ENCODE data around the gene MYL6. TPM values are rescaled to one million over a fixed set of nuclear protein-coding genes. Genes with fewer than 3 reads are reported as not detected.
"Not testable (repeated sequence)": the region's sequence is repeated elsewhere in the genome, so short reads cannot be mapped to it uniquely, and the experiment has no call there.

The MYL6 gene
- total RNA-seq, 2 experiments from 2014 or later: 751 to 777 TPM

- H3K27ac Mint-ChIP-seq: no peak overlapping the region
- H3K4me1 Mint-ChIP-seq: peaks cover 42% of the 10 kb centered on the region
- H3K36me3 Mint-ChIP-seq: peaks cover 30% of the 10 kb centered on the region
- H3K27me3 Mint-ChIP-seq: no peaks in the 10 kb centered on the region
- no peak for DNase-seq
- no peaks in the 10 kb centered on the region for H3K9me3 Mint-ChIP-seq
- no peak overlapping the region for H3K4me3 Mint-ChIP-seq
Measured at GRCh38 chr12:56146492-56147460, 11.4 kb upstream of the MYL6 start.

DNA sequence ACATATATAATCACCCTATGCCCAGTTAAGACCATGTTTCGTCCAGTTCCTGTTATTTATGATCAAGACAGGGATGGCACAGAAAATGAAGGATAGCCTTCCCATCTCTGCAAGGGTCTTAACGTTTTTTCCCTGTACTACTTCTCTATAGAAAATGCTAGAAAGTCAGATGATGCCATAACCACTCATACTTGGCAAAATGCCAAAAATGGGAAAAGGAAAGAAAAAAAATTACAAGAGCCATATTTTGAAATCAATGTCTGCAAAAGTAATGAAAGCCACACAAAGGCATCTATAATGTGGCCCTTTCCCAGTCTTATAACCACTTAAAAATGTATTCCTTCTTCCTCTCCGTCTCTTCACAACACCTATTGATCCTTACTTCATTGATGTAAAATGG lies 7.6 kb upstream of the MYL6 start:
- no peaks in the 10 kb centered on the region for H3K9me3 Mint-ChIP-seq
- no peak for DNase-seq
- peaks cover 5% of the 10 kb centered on the region for H3K36me3 Mint-ChIP-seq
- peak overlapping the region; percentile 88 for H3K4me3 Mint-ChIP-seq
- peaks cover 31% of the 10 kb centered on the region for H3K4me1 Mint-ChIP-seq
- peak overlapping the region; percentile 76 for H3K27ac Mint-ChIP-seq
- H3K27me3 Mint-ChIP-seq: no peaks in the 10 kb centered on the region

GRCh38 chr12:56151672-56152131 lies 6.5 kb upstream of the MYL6 start:
- peak overlapping the region; percentile 98 for H3K27ac Mint-ChIP-seq

GRCh38 chr12:56152132-56152755 lies 5.9 kb upstream of the MYL6 start, which contains the start of gene MYL6B:
MYL6B (plus strand) TSS chr12:56152587; CDS start chr12:56153919, 1,332 bp downstream.
- H3K4me1 Mint-ChIP-seq: peaks cover 28% of the 10 kb centered on the region
- H3K27ac Mint-ChIP-seq: peak within 1 kb of the TSS; percentile 98
- H3K4me3 Mint-ChIP-seq: peak within 1 kb of the TSS; percentile 88
- peaks cover 13% of the 10 kb centered on the region for H3K36me3 Mint-ChIP-seq
- H3K9me3 Mint-ChIP-seq: no peaks in the 10 kb centered on the region
- DNase-seq: peak; percentile 96
- no peaks in the 10 kb centered on the region for H3K27me3 Mint-ChIP-seq

More at GRCh38 chr12:56151672-56152131, 6.5 kb upstream of the MYL6 start:
- DNase-seq: peak; percentile 75
- no peaks in the 10 kb centered on the region for H3K9me3 Mint-ChIP-seq
- no peaks in the 10 kb centered on the region for H3K27me3 Mint-ChIP-seq
- peaks cover 11% of the 10 kb centered on the region for H3K36me3 Mint-ChIP-seq
- H3K4me1 Mint-ChIP-seq: peaks cover 29% of the 10 kb centered on the region
- H3K4me3 Mint-ChIP-seq: peak overlapping the region; percentile 88

GRCh38 chr12:56152756-56153677 lies 5.1 kb upstream of the MYL6 start:
- H3K27ac Mint-ChIP-seq: peak overlapping the region; percentile 98
- H3K27me3 Mint-ChIP-seq: no peaks in the 10 kb centered on the region
- no peak for DNase-seq
- H3K9me3 Mint-ChIP-seq: no peaks in the 10 kb centered on the region
- peaks cover 33% of the 10 kb centered on the region for H3K4me1 Mint-ChIP-seq
- H3K4me3 Mint-ChIP-seq: peak overlapping the region; percentile 88
- peaks cover 15% of the 10 kb centered on the region for H3K36me3 Mint-ChIP-seq

GRCh38 chr12:56153678-56154065 lies 4.5 kb upstream of the MYL6 start:
- no peaks in the 10 kb centered on the region for H3K27me3 Mint-ChIP-seq
- H3K4me1 Mint-ChIP-seq: peaks cover 33% of the 10 kb centered on the region
- no peaks in the 10 kb centered on the region for H3K9me3 Mint-ChIP-seq
- H3K36me3 Mint-ChIP-seq: peaks cover 21% of the 10 kb centered on the region
- no peak for DNase-seq
- peak overlapping the region; percentile 88 for H3K4me3 Mint-ChIP-seq
- H3K27ac Mint-ChIP-seq: no peak overlapping the region

DNA sequence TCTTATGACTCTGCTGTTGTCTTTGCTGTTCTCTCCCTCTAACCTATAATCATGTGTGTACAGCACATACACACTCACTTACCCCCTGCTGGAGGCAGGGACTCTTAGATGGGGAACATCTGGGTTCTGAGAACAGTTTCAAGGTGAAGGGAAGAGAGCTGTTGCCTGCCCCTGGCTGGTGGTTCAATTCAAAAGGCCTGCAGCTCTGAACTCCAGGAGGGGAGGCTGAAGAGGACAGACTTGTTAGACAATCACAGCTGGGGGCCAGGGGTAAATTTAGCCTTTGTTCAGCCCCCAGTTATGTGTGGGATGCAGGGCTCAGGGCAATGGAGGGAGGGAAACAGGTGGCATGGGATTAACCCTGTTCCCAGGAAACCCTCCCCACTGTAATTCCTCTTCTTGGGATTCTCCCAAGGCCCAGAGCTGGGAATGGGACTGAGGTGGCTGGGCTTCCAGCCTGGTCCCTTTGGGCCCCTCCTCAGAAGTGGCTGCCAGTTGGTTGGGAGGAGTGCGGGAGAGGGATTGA lies 3.9 kb upstream of the MYL6 start:
- Mint-ChIP-seq H3K4me3 (no peak overlapping the region), H3K4me1 (peaks cover 38% of the 10 kb centered on the region), H3K36me3 (peaks cover 27% of the 10 kb centered on the region), H3K27me3 (no peaks in the 10 kb centered on the region), H3K9me3 (no peaks in the 10 kb centered on the region), H3K27ac (no peak overlapping the region)
- no peak for DNase-seq

- H3K36me3 Mint-ChIP-seq: peaks cover 32% of the 10 kb centered on the region
- no peak for DNase-seq
- H3K9me3 Mint-ChIP-seq: no peaks in the 10 kb centered on the region
- no peak overlapping the region for H3K4me3 Mint-ChIP-seq
- H3K27ac Mint-ChIP-seq: no peak overlapping the region
- no peaks in the 10 kb centered on the region for H3K27me3 Mint-ChIP-seq
- H3K4me1 Mint-ChIP-seq: peaks cover 41% of the 10 kb centered on the region
Measured at GRCh38 chr12:56154818-56155217, 3.3 kb upstream of the MYL6 start.

DNA sequence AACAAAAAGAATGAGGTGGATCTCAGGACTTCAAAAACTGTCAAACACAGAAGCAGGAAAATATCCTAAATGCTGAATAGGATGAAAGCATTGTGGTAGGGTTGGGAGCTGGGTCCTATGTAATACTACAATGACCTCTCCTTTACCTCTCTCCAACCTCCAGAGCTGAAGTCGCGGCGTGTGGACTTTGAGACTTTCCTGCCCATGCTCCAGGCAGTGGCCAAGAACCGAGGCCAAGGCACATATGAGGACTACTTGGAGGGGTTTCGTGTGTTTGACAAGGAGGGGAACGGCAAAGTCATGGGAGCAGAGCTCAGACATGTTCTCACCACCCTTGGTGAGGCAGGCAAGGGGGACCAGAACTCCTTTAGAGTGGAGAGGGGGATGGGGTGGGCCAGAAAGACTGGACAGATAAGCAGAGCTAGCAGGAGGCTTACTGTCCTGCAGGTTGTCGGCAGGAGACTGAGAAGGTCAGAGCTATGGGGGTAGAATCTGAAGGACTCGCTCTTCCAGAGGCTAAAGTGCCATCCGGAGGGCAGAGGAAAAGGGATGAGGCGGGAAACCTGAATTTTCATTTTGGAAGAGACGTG lies 2.8 kb upstream of the MYL6 start:
- Mint-ChIP-seq H3K27ac (no peak overlapping the region), H3K36me3 (peaks cover 38% of the 10 kb centered on the region), H3K27me3 (no peaks in the 10 kb centered on the region), H3K4me1 (peaks cover 42% of the 10 kb centered on the region), H3K9me3 (no peaks in the 10 kb centered on the region), H3K4me3 (no peak overlapping the region)
- no peak for DNase-seq

DNA sequence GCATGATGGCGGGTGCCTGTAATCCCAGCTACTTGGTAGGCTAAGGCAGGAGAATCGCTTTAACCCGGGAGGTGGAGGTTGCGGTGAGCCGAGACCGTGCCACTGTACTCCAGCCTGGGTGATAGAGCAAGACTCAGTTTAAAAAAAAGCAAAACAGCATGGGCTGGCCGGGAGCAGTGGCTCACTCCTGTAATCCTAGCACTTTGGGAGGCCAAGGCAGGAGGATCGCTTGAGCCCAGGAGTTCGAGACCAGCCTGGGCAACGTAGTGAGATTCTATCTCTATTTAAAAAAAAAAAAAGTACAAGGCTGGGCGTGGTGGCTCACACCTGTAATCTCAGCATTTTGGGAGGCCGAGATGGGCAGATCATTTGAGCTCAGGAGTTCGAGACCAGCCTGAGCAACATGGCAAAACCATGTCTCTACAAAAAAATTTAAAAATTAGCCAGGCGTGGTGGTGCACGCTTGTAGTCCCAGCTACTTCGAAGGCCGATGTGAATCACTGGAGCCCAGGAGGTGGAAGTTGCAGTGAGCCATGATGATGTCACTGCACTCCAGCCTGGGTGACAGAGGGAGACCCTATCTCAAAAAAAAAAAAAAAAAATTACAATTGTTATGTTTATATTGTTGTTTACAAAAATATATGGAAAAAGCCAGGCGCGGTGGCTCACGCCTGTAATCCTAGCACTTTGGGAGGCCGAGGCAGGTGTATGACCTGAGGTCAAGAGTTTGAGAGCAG lies 1.5 kb upstream of the MYL6 start:
- peaks cover 51% of the 10 kb centered on the region for H3K36me3 Mint-ChIP-seq
- peak overlapping the region; percentile 95 for H3K4me3 Mint-ChIP-seq
- H3K9me3 Mint-ChIP-seq, H3K27me3 Mint-ChIP-seq, DNase-seq: not testable (repeated sequence)
- H3K4me1 Mint-ChIP-seq: peaks cover 43% of the 10 kb centered on the region
- peak overlapping the region; percentile 95 for H3K27ac Mint-ChIP-seq

GRCh38 chr12:56157201-56158028 lies 744 bp upstream of the MYL6 start:
- Mint-ChIP-seq H3K36me3 (peaks cover 51% of the 10 kb centered on the region), H3K4me3 (peak overlapping the region; percentile 95), H3K9me3 (no peaks in the 10 kb centered on the region), H3K4me1 (peaks cover 42% of the 10 kb centered on the region), H3K27ac (peak overlapping the region; percentile 95), H3K27me3 (no peaks in the 10 kb centered on the region)
- DNase-seq: peak; percentile 64

- Mint-ChIP-seq H3K9me3 (no peaks in the 10 kb centered on the region), H3K36me3 (peaks cover 57% of the 10 kb centered on the region), H3K27ac (peak overlapping the region; percentile 95), H3K27me3 (no peaks in the 10 kb centered on the region), H3K4me3 (peak overlapping the region; percentile 95), H3K4me1 (peaks cover 37% of the 10 kb centered on the region)
- no peak for DNase-seq
Measured at GRCh38 chr12:56158926-56159461, 835 bp downstream of the MYL6 start.

Data from activated naive CD8-positive, alpha-beta T cell treated with anti-CD3 and anti-CD28 coated beads for 36 hours (primary cell).